NB4 (cell line): ENCODE measurements around the gene CPA5.

Source experiments
- MYC ChIP-seq: IDR thresholded peaks from 2 replicates; pipeline ENCODE4 v1.6.1; 2011; ENCODE audit warnings: low read depth, low read length
- POLR2A ChIP-seq: IDR thresholded peaks from 2 replicates; pipeline ENCODE4 v1.6.1; 2011; ENCODE audit warnings: mild to moderate bottlenecking; ENCODE audit not compliant: insufficient read length; ENCODE audit errors: extremely low read depth
- TF ChIP-seq, protein P1 (sequence below): IDR thresholded peaks from one replicate; pipeline ENCODE4 v1.5.1; 2012; ENCODE audit warnings: low read depth, low read length
- TF ChIP-seq, protein P2 (sequence below): IDR thresholded peaks from 2 replicates; pipeline ENCODE4 v1.6.1; 2011; ENCODE audit warnings: low read depth, low read length

DNA sequence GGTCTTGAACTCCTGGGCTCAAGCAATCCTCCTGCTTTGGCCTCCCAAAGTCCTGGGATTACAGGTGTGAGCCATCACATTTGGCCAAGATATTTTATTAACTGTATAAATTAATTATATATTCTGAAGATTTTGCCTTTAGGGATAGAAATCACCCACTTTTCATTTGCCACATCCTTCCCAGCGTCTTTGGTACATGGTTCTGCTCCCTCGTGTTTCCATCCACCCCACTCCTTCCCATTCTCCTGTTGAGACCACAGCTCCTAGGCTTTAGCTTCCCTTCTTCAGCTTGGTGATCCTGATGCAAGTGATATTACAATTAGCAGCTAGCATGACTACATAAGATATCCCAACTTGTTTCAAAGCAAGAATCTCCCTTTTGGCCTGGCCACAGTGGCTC, 44.1 kb downstream of the CPA5 start:
- TF ChIP-seq, protein P1, sequence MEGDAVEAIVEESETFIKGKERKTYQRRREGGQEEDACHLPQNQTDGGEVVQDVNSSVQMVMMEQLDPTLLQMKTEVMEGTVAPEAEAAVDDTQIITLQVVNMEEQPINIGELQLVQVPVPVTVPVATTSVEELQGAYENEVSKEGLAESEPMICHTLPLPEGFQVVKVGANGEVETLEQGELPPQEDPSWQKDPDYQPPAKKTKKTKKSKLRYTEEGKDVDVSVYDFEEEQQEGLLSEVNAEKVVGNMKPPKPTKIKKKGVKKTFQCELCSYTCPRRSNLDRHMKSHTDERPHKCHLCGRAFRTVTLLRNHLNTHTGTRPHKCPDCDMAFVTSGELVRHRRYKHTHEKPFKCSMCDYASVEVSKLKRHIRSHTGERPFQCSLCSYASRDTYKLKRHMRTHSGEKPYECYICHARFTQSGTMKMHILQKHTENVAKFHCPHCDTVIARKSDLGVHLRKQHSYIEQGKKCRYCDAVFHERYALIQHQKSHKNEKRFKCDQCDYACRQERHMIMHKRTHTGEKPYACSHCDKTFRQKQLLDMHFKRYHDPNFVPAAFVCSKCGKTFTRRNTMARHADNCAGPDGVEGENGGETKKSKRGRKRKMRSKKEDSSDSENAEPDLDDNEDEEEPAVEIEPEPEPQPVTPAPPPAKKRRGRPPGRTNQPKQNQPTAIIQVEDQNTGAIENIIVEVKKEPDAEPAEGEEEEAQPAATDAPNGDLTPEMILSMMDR = no peak
- TF ChIP-seq MYC = no peak
- no peak for TF ChIP-seq POLR2A
- TF ChIP-seq, protein P2, sequence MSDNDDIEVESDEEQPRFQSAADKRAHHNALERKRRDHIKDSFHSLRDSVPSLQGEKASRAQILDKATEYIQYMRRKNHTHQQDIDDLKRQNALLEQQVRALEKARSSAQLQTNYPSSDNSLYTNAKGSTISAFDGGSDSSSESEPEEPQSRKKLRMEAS = no peak
